WTC11 (cell line): ENCODE measurements around the gene MEGF10. TPM values are rescaled to one million over a fixed set of nuclear protein-coding genes. Genes with fewer than 3 reads are reported as not detected.

Experiments used
- ATAC-seq: fragments of 200-7000 bp; cut with Tn5 transposase; 2 replicates; pipeline ENCODE4 v1.10.0; 2021; ENCODE audit warnings: mild to moderate bottlenecking, moderate library complexity
- CTCF ChIA-PET: fragments of 300-600 bp; sonication (Branson Sonifier 250); formaldehyde crosslinking; loops from one replicate; lab custom pipeline; 2021; ENCODE audit warnings: antibody characterized with exemption; lab: Charles Lee
- POLR2A ChIA-PET: fragments of 350-600 bp; sonication (Branson Sonifier 250); formaldehyde crosslinking; loops from one replicate; lab custom pipeline; 2021; ENCODE audit warnings: antibody characterized with exemption; lab: Charles Lee
- DNase-seq: peaks from one replicate; pipeline ENCODE4 v3.0.0; 2021; ENCODE audit warnings: low spot score
- H3K27ac Mint-ChIP-seq: 2 replicates; pipeline ENCODE4 v1.8.0; 2021; ENCODE audit warnings: mixed read lengths
- H3K27me3 Mint-ChIP-seq: 2 replicates; pipeline ENCODE4 v1.8.0; 2021; ENCODE audit warnings: low read depth, mild to moderate bottlenecking, moderate library complexity, mixed read lengths
- H3K36me3 Mint-ChIP-seq: 2 replicates; pipeline ENCODE4 v1.8.0; 2021; ENCODE audit warnings: mixed read lengths
- H3K4me1 Mint-ChIP-seq: 2 replicates; pipeline ENCODE4 v1.8.0; 2022; ENCODE audit warnings: mixed read lengths
- H3K4me3 Mint-ChIP-seq: 2 replicates; pipeline ENCODE4 v1.8.0; 2021; ENCODE audit warnings: mild to moderate bottlenecking, moderate library complexity, mixed read lengths
- H3K9me3 Mint-ChIP-seq: 2 replicates; pipeline ENCODE4 v1.8.0; 2021; ENCODE audit warnings: mixed read lengths
- AFF4 ChIP-seq: sonication (generic); formaldehyde crosslinking; IDR thresholded peaks from 2 replicates; pipeline ENCODE4 v1.8.1; 2023; ENCODE audit warnings: mild to moderate bottlenecking, missing genetic modification reagents, borderline replicate concordance
- ATF1 ChIP-seq: sonication (generic); formaldehyde crosslinking; IDR thresholded peaks from 2 replicates; pipeline ENCODE4 v1.8.1; 2023; ENCODE audit warnings: mild to moderate bottlenecking, moderate library complexity, missing genetic modification reagents
- FOXK1 ChIP-seq: sonication (generic); formaldehyde crosslinking; IDR thresholded peaks from 2 replicates; pipeline ENCODE4 v1.8.0; 2022; ENCODE audit warnings: mild to moderate bottlenecking, moderate library complexity, missing genetic modification reagents
- GABPB1 ChIP-seq: sonication (generic); formaldehyde crosslinking; IDR thresholded peaks from 2 replicates; pipeline ENCODE4 v1.8.1; 2023; ENCODE audit warnings: mild to moderate bottlenecking, missing genetic modification reagents
- JAZF1 ChIP-seq: fragments of 250-450 bp; sonication (Bioruptor Pico); IDR thresholded peaks from 2 replicates; pipeline ENCODE4 v1.9.0; 2021; ENCODE audit warnings: moderate library complexity, mild to moderate bottlenecking, inconsistent platforms
- JUN ChIP-seq: sonication (generic); formaldehyde crosslinking; IDR thresholded peaks from 2 replicates; pipeline ENCODE4 v1.8.0; 2023; ENCODE audit warnings: mild to moderate bottlenecking, missing genetic modification reagents
- NFYB ChIP-seq: sonication (generic); formaldehyde crosslinking; conservative IDR thresholded peaks from 2 replicates; pipeline ENCODE4 v1.8.0; 2022; ENCODE audit warnings: low read depth, missing genetic modification reagents
- OVOL2 ChIP-seq: fragments of 250-450 bp; sonication (Bioruptor Pico); IDR thresholded peaks from 2 replicates; pipeline ENCODE4 v1.9.0; 2021; ENCODE audit warnings: mild to moderate bottlenecking, borderline replicate concordance
- RELA ChIP-seq: sonication (generic); formaldehyde crosslinking; IDR thresholded peaks from 2 replicates; pipeline ENCODE4 v1.8.1; 2022; ENCODE audit warnings: missing genetic modification reagents, mild to moderate bottlenecking, borderline replicate concordance
- SOX15 ChIP-seq: fragments of 250-450 bp; sonication (Bioruptor Pico); IDR thresholded peaks from 2 replicates; pipeline ENCODE4 v1.9.0; 2021; ENCODE audit warnings: mild to moderate bottlenecking
- TP53 ChIP-seq: sonication (generic); formaldehyde crosslinking; IDR thresholded peaks from 2 replicates; pipeline ENCODE4 v1.8.1; 2023; ENCODE audit warnings: mild to moderate bottlenecking, missing genetic modification reagents
- ZNF121 ChIP-seq: sonication (generic); formaldehyde crosslinking; IDR thresholded peaks from 2 replicates; pipeline ENCODE4 v1.8.0; 2023; ENCODE audit warnings: missing genetic modification reagents
- ZNF219 ChIP-seq: sonication (generic); formaldehyde crosslinking; IDR thresholded peaks from 2 replicates; pipeline ENCODE4 v1.8.0; 2023; ENCODE audit warnings: missing genetic modification reagents, mild to moderate bottlenecking, borderline replicate concordance
- ZNF396 ChIP-seq: fragments of 250-450 bp; sonication (Bioruptor Pico); IDR thresholded peaks from 2 replicates; pipeline ENCODE4 v1.8.0; 2021; ENCODE audit warnings: mild to moderate bottlenecking, moderate library complexity, borderline replicate concordance
- total RNA-seq: library from RNA; stranded (reverse); gene quantifications from 3 replicates; pipeline ENCODE4 v1.2.3, GENCODE V29; 2021
- TF ChIP-seq, protein P1 (sequence below): sonication (generic); formaldehyde crosslinking; IDR thresholded peaks from 2 replicates; pipeline ENCODE4 v1.8.1; 2023; ENCODE audit warnings: mild to moderate bottlenecking, moderate library complexity, missing genetic modification reagents
- TF ChIP-seq, protein P2 (sequence below): sonication (generic); formaldehyde crosslinking; IDR thresholded peaks from 2 replicates; pipeline ENCODE4 v1.8.0; 2023; ENCODE audit warnings: missing genetic modification reagents
- TF ChIP-seq, protein P3 (sequence below): sonication (generic); formaldehyde crosslinking; IDR thresholded peaks from 2 replicates; pipeline ENCODE4 v1.8.0; 2022; ENCODE audit warnings: mild to moderate bottlenecking, missing genetic modification reagents
- TF ChIP-seq, protein P4 (sequence below): sonication (generic); formaldehyde crosslinking; conservative IDR thresholded peaks from 2 replicates; pipeline ENCODE4 v1.8.1; 2023; ENCODE audit warnings: mild to moderate bottlenecking, low read depth, missing genetic modification reagents, moderate library complexity
- TF ChIP-seq, protein P5 (sequence below): fragments of 200-600 bp; IDR thresholded peaks from 2 replicates; pipeline ENCODE4 v1.8.0; 2022; ENCODE audit warnings: antibody characterized with exemption
- TF ChIP-seq, protein P6 (sequence below): fragments of 250-450 bp; sonication (Bioruptor Pico); conservative IDR thresholded peaks from 2 replicates; pipeline ENCODE4 v1.9.0; 2021; ENCODE audit warnings: mild to moderate bottlenecking

The MEGF10 gene
- total RNA-seq, 1 experiment from 2014 or later = 24.5 TPM

GRCh38 chr5:127451096-127451495, 160.5 kb downstream of the MEGF10 start (continued):
- TF ChIP-seq, protein P1, sequence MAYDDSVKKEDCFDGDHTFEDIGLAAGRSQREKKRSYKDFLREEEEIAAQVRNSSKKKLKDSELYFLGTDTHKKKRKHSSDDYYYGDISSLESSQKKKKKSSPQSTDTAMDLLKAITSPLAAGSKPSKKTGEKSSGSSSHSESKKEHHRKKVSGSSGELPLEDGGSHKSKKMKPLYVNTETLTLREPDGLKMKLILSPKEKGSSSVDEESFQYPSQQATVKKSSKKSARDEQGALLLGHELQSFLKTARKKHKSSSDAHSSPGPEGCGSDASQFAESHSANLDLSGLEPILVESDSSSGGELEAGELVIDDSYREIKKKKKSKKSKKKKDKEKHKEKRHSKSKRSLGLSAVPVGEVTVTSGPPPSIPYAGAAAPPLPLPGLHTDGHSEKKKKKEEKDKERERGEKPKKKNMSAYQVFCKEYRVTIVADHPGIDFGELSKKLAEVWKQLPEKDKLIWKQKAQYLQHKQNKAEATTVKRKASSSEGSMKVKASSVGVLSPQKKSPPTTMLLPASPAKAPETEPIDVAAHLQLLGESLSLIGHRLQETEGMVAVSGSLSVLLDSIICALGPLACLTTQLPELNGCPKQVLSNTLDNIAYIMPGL (CRISPR knock-in tag) = no peak
- no peak for TF ChIP-seq ATF1 (CRISPR knock-in tag)
- TF ChIP-seq, protein P2, sequence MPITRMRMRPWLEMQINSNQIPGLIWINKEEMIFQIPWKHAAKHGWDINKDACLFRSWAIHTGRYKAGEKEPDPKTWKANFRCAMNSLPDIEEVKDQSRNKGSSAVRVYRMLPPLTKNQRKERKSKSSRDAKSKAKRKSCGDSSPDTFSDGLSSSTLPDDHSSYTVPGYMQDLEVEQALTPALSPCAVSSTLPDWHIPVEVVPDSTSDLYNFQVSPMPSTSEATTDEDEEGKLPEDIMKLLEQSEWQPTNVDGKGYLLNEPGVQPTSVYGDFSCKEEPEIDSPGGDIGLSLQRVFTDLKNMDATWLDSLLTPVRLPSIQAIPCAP = no peak
- TF ChIP-seq, all 79 proteins: peak for 0

- CTCF ChIA-PET = no interaction called here
- DNase-seq = no peak
- no peak overlapping the region for H3K27ac Mint-ChIP-seq
- no peak for TF ChIP-seq ZNF121
- no peak for TF ChIP-seq SOX15 (CRISPR knock-in tag)
- TF ChIP-seq TP53 (CRISPR knock-in tag) = no peak
- TF ChIP-seq NFYB (CRISPR knock-in tag) = no peak
- no peak for TF ChIP-seq OVOL2 (CRISPR knock-in tag)
- no peak for TF ChIP-seq ZNF396 (CRISPR knock-in tag)
- no peak for TF ChIP-seq JUN (CRISPR knock-in tag)
- no peak overlapping the region for H3K4me3 Mint-ChIP-seq
- no peaks in the 10 kb centered on the region for H3K9me3 Mint-ChIP-seq
- ATAC-seq = no peak
- H3K27me3 Mint-ChIP-seq = no peaks in the 10 kb centered on the region
- peaks cover 21% of the 10 kb centered on the region for H3K36me3 Mint-ChIP-seq
- POLR2A ChIA-PET = no interaction called here
- H3K4me1 Mint-ChIP-seq = peaks cover 2% of the 10 kb centered on the region; the same call in 1 of the 2 replicates
Measured at GRCh38 chr5:127452626-127453025, 162.0 kb downstream of the MEGF10 start.

- no peak overlapping the region for H3K27ac Mint-ChIP-seq
- no peaks in the 10 kb centered on the region for H3K36me3 Mint-ChIP-seq
- H3K27me3 Mint-ChIP-seq = no peaks in the 10 kb centered on the region; the same call in 1 of the 2 replicates
- DNase-seq (no peak), ATAC-seq (no peak)
- no peaks in the 10 kb centered on the region for H3K9me3 Mint-ChIP-seq
- POLR2A ChIA-PET = no interaction called here
- CTCF ChIA-PET = no interaction called here
- H3K4me3 Mint-ChIP-seq = no peak overlapping the region
- peaks cover 11% of the 10 kb centered on the region for H3K4me1 Mint-ChIP-seq
- TF ChIP-seq, protein P3, sequence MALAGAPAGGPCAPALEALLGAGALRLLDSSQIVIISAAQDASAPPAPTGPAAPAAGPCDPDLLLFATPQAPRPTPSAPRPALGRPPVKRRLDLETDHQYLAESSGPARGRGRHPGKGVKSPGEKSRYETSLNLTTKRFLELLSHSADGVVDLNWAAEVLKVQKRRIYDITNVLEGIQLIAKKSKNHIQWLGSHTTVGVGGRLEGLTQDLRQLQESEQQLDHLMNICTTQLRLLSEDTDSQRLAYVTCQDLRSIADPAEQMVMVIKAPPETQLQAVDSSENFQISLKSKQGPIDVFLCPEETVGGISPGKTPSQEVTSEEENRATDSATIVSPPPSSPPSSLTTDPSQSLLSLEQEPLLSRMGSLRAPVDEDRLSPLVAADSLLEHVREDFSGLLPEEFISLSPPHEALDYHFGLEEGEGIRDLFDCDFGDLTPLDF (CRISPR knock-in tag) = no peak
- TF ChIP-seq JAZF1 (no peak), ZNF219 (no peak), RELA (no peak), FOXK1 (CRISPR knock-in tag) (no peak), AFF4 (CRISPR knock-in tag) (no peak), GABPB1 (CRISPR knock-in tag) (no peak)
- TF ChIP-seq, protein P4, sequence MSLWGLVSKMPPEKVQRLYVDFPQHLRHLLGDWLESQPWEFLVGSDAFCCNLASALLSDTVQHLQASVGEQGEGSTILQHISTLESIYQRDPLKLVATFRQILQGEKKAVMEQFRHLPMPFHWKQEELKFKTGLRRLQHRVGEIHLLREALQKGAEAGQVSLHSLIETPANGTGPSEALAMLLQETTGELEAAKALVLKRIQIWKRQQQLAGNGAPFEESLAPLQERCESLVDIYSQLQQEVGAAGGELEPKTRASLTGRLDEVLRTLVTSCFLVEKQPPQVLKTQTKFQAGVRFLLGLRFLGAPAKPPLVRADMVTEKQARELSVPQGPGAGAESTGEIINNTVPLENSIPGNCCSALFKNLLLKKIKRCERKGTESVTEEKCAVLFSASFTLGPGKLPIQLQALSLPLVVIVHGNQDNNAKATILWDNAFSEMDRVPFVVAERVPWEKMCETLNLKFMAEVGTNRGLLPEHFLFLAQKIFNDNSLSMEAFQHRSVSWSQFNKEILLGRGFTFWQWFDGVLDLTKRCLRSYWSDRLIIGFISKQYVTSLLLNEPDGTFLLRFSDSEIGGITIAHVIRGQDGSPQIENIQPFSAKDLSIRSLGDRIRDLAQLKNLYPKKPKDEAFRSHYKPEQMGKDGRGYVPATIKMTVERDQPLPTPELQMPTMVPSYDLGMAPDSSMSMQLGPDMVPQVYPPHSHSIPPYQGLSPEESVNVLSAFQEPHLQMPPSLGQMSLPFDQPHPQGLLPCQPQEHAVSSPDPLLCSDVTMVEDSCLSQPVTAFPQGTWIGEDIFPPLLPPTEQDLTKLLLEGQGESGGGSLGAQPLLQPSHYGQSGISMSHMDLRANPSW = no peak
- TF ChIP-seq, protein P5, sequence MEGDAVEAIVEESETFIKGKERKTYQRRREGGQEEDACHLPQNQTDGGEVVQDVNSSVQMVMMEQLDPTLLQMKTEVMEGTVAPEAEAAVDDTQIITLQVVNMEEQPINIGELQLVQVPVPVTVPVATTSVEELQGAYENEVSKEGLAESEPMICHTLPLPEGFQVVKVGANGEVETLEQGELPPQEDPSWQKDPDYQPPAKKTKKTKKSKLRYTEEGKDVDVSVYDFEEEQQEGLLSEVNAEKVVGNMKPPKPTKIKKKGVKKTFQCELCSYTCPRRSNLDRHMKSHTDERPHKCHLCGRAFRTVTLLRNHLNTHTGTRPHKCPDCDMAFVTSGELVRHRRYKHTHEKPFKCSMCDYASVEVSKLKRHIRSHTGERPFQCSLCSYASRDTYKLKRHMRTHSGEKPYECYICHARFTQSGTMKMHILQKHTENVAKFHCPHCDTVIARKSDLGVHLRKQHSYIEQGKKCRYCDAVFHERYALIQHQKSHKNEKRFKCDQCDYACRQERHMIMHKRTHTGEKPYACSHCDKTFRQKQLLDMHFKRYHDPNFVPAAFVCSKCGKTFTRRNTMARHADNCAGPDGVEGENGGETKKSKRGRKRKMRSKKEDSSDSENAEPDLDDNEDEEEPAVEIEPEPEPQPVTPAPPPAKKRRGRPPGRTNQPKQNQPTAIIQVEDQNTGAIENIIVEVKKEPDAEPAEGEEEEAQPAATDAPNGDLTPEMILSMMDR = no peak
- TF ChIP-seq, protein P6, sequence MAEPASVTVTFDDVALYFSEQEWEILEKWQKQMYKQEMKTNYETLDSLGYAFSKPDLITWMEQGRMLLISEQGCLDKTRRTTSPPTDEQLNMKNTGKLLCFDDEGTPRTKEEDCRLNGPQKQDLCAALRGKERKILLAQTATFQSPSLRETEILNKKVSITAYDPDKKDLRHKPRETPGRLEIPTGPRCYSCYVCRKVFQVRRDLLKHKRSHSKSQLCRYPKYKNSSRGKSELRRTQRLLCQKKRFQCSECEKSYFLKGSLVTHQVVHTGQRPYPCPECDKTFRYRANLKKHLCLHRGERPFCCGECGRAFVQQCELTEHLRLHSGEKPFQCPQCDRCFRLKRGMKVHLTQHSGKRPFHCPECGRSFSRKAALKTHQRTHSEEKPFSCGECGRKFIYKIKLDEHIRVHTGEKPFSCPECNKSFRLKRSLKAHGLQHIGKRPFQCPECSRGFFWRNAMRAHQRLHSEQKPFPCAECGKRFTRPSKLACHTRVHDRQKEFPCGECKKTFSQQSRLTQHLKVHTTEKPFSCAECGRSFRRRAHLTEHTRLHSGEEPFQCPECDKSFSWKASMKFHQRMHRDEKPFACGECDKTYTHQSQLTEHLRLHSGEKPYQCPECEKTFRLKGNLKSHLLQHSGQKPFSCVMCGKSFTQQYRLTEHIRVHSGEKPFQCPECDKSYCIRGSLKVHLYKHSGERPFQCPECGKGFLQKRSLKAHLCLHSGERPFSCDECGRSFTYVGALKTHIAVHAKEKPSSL = no peak
Measured at GRCh38 chr5:127471211-127471610, 180.6 kb downstream of the MEGF10 start.
